ENCODE data around the gene CYBA.

CYBA gene

DNA sequence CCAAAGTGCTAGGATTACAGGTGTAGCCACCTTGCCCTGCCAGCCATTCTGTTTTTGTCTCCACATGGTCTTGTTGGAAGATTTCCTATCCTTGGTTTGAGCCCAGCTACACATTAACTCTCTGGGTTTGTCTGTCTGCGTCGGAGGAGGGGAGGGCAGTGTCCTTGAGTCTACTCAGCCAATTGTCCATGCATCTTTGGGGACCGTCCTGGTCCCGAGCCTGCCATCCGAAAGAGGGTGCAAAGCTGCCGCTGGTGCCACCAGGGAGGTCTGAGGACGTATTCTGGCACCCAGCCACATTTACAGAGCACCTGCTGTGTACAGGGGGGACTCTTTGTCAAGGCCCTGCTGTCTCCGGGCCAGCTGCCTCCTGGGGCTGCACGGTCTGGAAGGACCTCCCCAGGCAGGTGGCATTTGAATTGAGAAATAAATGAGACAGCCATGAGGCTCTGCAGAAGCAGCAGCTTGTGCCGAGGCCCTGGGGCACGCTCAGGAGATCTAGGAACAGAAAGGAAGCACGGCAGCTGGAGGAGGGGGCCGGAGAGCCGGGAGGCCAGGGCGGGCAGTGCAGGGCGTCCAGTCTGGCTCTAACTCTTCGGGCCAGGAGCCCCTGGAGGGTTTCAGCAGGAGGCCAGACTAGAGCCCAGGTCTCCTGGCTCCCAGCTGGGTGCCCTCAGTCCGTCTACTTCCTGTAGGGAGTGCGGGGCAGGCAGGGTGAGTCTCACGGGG is 1.5 kb downstream of the CYBA start:
- Histone ChIP-seq H2AFZ (ENCODE audit: low read length) (no peak overlapping the region), H4K20me1 (ENCODE audit: insufficient read depth, low read length) (no peaks in the 10 kb centered on the region), H3K27me3 (replicated peaks; ENCODE audit: insufficient read depth, low read length) (no peaks in the 10 kb centered on the region), H3K4me1 (ENCODE audit: low read length) (peaks cover 11% of the 10 kb centered on the region; the same call in 1 of the 2 replicates), H3K79me2 (ENCODE audit: low read length) (peaks cover 24% of the 10 kb centered on the region), H3K9ac (ENCODE audit: low read length) (peak overlapping the region; percentile 79; the same call in 1 of the 2 replicates), H3K4me3 (ENCODE audit: low read length) (peak overlapping the region; percentile 83), H3K27ac (ENCODE audit: low read length) (no peak overlapping the region; the same call in 1 of the 2 replicates), H3K4me2 (ENCODE audit: low read depth, low read length) (peak overlapping the region; percentile 66), H3K9me3 (replicated peaks; ENCODE audit: insufficient read depth, low read length) (no peaks in the 10 kb centered on the region), H3K36me3 (replicated peaks; ENCODE audit: insufficient read depth, low read length) (no peaks in the 10 kb centered on the region), H3K9me2 (replicated peaks; ENCODE audit: insufficient read depth, low read length) (no peaks in the 10 kb centered on the region), H3F3A (ENCODE audit: insufficient read depth, low read length) (no peaks in the 10 kb centered on the region)
- DNase-seq: no peak
- TF ChIP-seq EZH2phosphoT487 (IDR thresholded peaks at IDR 0.05; ENCODE audit: low read length) (no peak), EZH2 (optimal IDR thresholded peaks at IDR 0.05; ENCODE audit: low read depth, low read length) (no peak), CTCF (IDR thresholded peaks at IDR 0.05; ENCODE audit: low read length) (no peak)

GRCh38 chr16:88647178-88648070 is 3.4 kb downstream of the CYBA start:
- Histone ChIP-seq H3K9me3 (replicated peaks; ENCODE audit: insufficient read depth, low read length) (no peaks in the 10 kb centered on the region), H3F3A (ENCODE audit: insufficient read depth, low read length) (no peaks in the 10 kb centered on the region), H2AFZ (ENCODE audit: low read length) (no peak overlapping the region), H3K79me2 (ENCODE audit: low read length) (peaks cover 24% of the 10 kb centered on the region), H3K9ac (ENCODE audit: low read length) (no peak overlapping the region), H3K36me3 (replicated peaks; ENCODE audit: insufficient read depth, low read length) (no peaks in the 10 kb centered on the region), H3K27ac (ENCODE audit: low read length) (no peak overlapping the region), H3K4me3 (ENCODE audit: low read length) (no peak overlapping the region), H4K20me1 (ENCODE audit: insufficient read depth, low read length) (no peaks in the 10 kb centered on the region), H3K4me2 (ENCODE audit: low read depth, low read length) (no peak overlapping the region), H3K27me3 (replicated peaks; ENCODE audit: insufficient read depth, low read length) (no peaks in the 10 kb centered on the region), H3K9me2 (replicated peaks; ENCODE audit: insufficient read depth, low read length) (no peaks in the 10 kb centered on the region), H3K4me1 (ENCODE audit: low read length) (peaks cover 11% of the 10 kb centered on the region; the same call in 1 of the 2 replicates)
- no peak for DNase-seq
- TF ChIP-seq EZH2phosphoT487 (IDR thresholded peaks at IDR 0.05; ENCODE audit: low read length) (no peak), CTCF (IDR thresholded peaks at IDR 0.05; ENCODE audit: low read length) (no peak), EZH2 (optimal IDR thresholded peaks at IDR 0.05; ENCODE audit: low read depth, low read length) (no peak)

DNA sequence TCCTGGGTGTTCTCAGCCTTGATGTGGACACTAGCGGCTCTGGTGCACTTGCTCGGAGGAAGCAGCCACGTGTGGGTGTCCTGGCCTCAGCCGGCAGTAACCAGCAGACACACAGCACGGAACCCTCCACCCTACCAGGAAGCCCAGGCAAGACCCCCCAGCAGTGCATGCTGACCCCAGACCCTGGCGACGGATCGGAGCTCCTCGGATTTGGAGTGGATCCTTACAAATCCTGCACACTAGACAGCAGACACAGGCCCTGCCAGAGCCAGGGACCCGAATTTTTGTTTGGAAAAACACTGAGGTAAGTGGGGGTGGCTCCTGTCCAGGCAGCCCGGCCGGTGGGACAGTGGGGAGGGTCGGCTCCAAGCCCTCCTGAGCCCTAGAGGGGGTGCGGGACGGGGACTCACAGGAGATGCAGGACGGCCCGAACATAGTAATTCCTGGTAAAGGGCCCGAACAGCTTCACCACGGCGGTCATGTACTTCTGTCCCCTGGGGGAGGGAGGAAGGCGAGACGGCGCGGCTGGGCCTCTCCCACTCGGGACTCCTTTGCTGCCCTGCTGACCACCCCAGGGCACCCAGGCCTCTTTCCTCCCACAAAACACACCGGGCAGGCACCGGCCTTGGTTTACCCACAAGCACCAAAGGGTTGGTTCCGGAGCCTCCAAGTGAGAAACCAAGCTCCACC is 4.4 kb downstream of the CYBA start:
- Histone ChIP-seq H4K20me1 (ENCODE audit: insufficient read depth, low read length) (no peaks in the 10 kb centered on the region), H3K4me3 (ENCODE audit: low read length) (no peak overlapping the region), H2AFZ (ENCODE audit: low read length) (no peak overlapping the region), H3K9me3 (replicated peaks; ENCODE audit: insufficient read depth, low read length) (no peaks in the 10 kb centered on the region), H3K27me3 (replicated peaks; ENCODE audit: insufficient read depth, low read length) (no peaks in the 10 kb centered on the region), H3K79me2 (ENCODE audit: low read length) (peaks cover 24% of the 10 kb centered on the region), H3K9me2 (replicated peaks; ENCODE audit: insufficient read depth, low read length) (no peaks in the 10 kb centered on the region), H3K27ac (ENCODE audit: low read length) (no peak overlapping the region), H3K9ac (ENCODE audit: low read length) (no peak overlapping the region), H3F3A (ENCODE audit: insufficient read depth, low read length) (no peaks in the 10 kb centered on the region), H3K4me1 (ENCODE audit: low read length) (0 out of 2 replicates have a peak, but pooled peaks cover 4% of the 10 kb centered on the region), H3K4me2 (ENCODE audit: low read depth, low read length) (no peak overlapping the region), H3K36me3 (replicated peaks; ENCODE audit: insufficient read depth, low read length) (no peaks in the 10 kb centered on the region)
- TF ChIP-seq EZH2 (optimal IDR thresholded peaks at IDR 0.05; ENCODE audit: low read depth, low read length) (no peak), EZH2phosphoT487 (IDR thresholded peaks at IDR 0.05; ENCODE audit: low read length) (no peak), CTCF (IDR thresholded peaks at IDR 0.05; ENCODE audit: low read length) (no peak)
- no peak for DNase-seq

Measured in MM.1S (cell line).